Measurements from ENCODE around the gene RALY. TPM values are rescaled to one million over a fixed set of nuclear protein-coding genes. Genes with fewer than 3 reads are reported as not detected.

RALY gene
- total and polyA plus RNA-seq, 2 of the 4 experiments (the other 2 are of a cell fraction) = 46.2 to 115 TPM

GRCh38 chr20:34043025-34043424 is 49.3 kb downstream of the RALY start:
- peak overlapping the region; percentile 57; the same call in 1 of the 2 replicates for H3K27ac ChIP-seq (ENCODE audit: insufficient read depth, low read length)
- TF ChIP-seq RCOR1 (IDR thresholded peaks at IDR 0.05; ENCODE audit: insufficient replicate concordance, low read length) = no peak
- no peak for TF ChIP-seq CTCF (conservative IDR thresholded peaks at IDR 0.05; ENCODE audit: low read depth, low read length)
- TF ChIP-seq POLR2A (IDR thresholded peaks at IDR 0.05; ENCODE audit: low read depth, low read length) = no peak
- TF ChIP-seq RFX5 (IDR thresholded peaks at IDR 0.05; ENCODE audit: low read depth, low read length) = no peak
- TF ChIP-seq MAFK (IDR thresholded peaks at IDR 0.05; ENCODE audit: low read depth, low read length) = no peak
- TF ChIP-seq BHLHE40 (IDR thresholded peaks at IDR 0.05; ENCODE audit: low read depth, low read length) = no peak
- no peak for TF ChIP-seq RAD21 (IDR thresholded peaks at IDR 0.05; ENCODE audit: low read length)
- no peak for TF ChIP-seq SMC3 (IDR thresholded peaks at IDR 0.05; ENCODE audit: low read depth, low read length)
- TF ChIP-seq USF2 (IDR thresholded peaks at IDR 0.05; ENCODE audit: low read depth, low read length) = no peak
- TF ChIP-seq NFE2L2 (IDR thresholded peaks at IDR 0.05; ENCODE audit: low read depth, low read length) = no peak
- H3K4ac ChIP-seq (ENCODE audit: low read depth, low read length) = no peak overlapping the region
- peaks cover 13% of the 10 kb centered on the region for H3K4me1 ChIP-seq (ENCODE audit: control insufficient read depth, insufficient read depth, low read length)
- no peaks in the 10 kb centered on the region for H3K27me3 ChIP-seq (ENCODE audit: control insufficient read depth, insufficient read depth, low read length)
- no peak overlapping the region for H2AFZ ChIP-seq (replicated peaks; ENCODE audit: low read length, poor library complexity)
- no peak overlapping the region for H2BK120ac ChIP-seq (ENCODE audit: low read depth, low read length)
- 0 out of 2 replicates have a peak overlapping the region, but pooled peaks have one; percentile 10 for H3K14ac ChIP-seq (replicated peaks; ENCODE audit: low read depth, low read length)
- in situ Hi-C loops (cut with MboI; ENCODE audit: low sequenced_read_pairs) (no loop called here), dilution Hi-C loops (cut with HindIII; ENCODE audit: low sequenced_read_pairs, unreplicated experiment) (no loop called here), intact Hi-C loops (cut with micrococcal nuclease) (no loop called here)
- no peak overlapping the region for H3K4me3 ChIP-seq (ENCODE audit: insufficient read depth, low read depth, low read length)
- ChIA-PET POLR2A (ENCODE audit: unreplicated experiment) (no interaction called here), CTCF (no interaction called here)
- DNase-seq = no peak
- no peak overlapping the region for H2AK9ac ChIP-seq (replicated peaks; ENCODE audit: low read depth, low read length, poor library complexity)
- peak overlapping the region; percentile 34; the same call in 1 of the 2 replicates for H3K23ac ChIP-seq (ENCODE audit: low read depth, low read length)
- ATAC-seq (ENCODE audit: low read depth) = peak; percentile 25; the same call in 1 of the 2 replicates
- H3K9me3 ChIP-seq (ENCODE audit: control insufficient read depth, insufficient read depth, low read length) = no peaks in the 10 kb centered on the region
- peaks cover 8% of the 10 kb centered on the region; the same call in 1 of the 2 replicates for H3K36me3 ChIP-seq (ENCODE audit: control insufficient read depth, insufficient read depth, low read length)
- 0 out of 2 replicates have a peak overlapping the region, but pooled peaks have one; percentile 8 for H2AK5ac ChIP-seq (ENCODE audit: low read depth, low read length)
- H3K4me2 ChIP-seq (ENCODE audit: low read depth, low read length) = peak overlapping the region; percentile 27
- no peak overlapping the region for H4K8ac ChIP-seq (ENCODE audit: low read depth in 2 of 2, low read length in 2 of 2)
- no TSS peak for BruUV-seq (replicated peaks)
- no peak overlapping the region for H3K9ac ChIP-seq (ENCODE audit: low read depth, low read length)
- H2BK5ac ChIP-seq (ENCODE audit: low read depth, low read length, poor library complexity, severe bottlenecking) = no peak overlapping the region
- H3K79me1 ChIP-seq (ENCODE audit: low read depth in 1 of 2, low read length in 2 of 2) = peaks cover 62 to 97% of the 10 kb centered on the region in 2 experiments
- H2BK20ac ChIP-seq (ENCODE audit: low read depth, low read length) = no peak overlapping the region
- no peak overlapping the region for H3K56ac ChIP-seq (ENCODE audit: extremely low read depth, insufficient read depth, low read length)
- peak overlapping the region; percentile 11; the same call in 1 of the 2 replicates for H3K18ac ChIP-seq (ENCODE audit: low read depth, low read length)
- no peak overlapping the region for H4K91ac ChIP-seq (ENCODE audit: insufficient read depth, low read depth, low read length)
- H2BK15ac ChIP-seq (ENCODE audit: low read depth, low read length) = no peak overlapping the region
- H3K9me1 ChIP-seq (ENCODE audit: insufficient read depth, low read length) = peaks cover 26% of the 10 kb centered on the region
- peaks cover 94% of the 10 kb centered on the region for H4K20me1 ChIP-seq (ENCODE audit: insufficient read depth, low read length)
- no peak overlapping the region for H4K5ac ChIP-seq (ENCODE audit: low read depth, low read length)

Measured in IMR-90 (cell line).